Esophagus squamous epithelium (tissue), 5 donors: Measurements from ENCODE around the gene TIMM44. TPM values are rescaled to one million over a fixed set of nuclear protein-coding genes. Genes with fewer than 3 reads are reported as not detected.
"Not testable (repeated sequence)": the region's sequence is repeated elsewhere in the genome, so short reads cannot be mapped to it uniquely, and the experiment has no call there.

Experiments
- DNase-seq: peaks from one replicate; lab custom pipeline; 2025; lab: John Stamatoyannopoulos, UW
- H3K27ac ChIP-seq, 4 donors: fragments of 200-600 bp; sonication (generic); one replicate each; pipeline ENCODE4 v1.5.1; 2016 to 2019; ENCODE audit warnings: mild to moderate bottlenecking in 1 of 4
- H3K27me3 ChIP-seq, 4 donors: fragments of 200-600 bp; sonication (generic); 1 replicate in 3 of 4; 2 replicates in 1 of 4; pipeline versions ENCODE4 v1.5.1 to v1.6.0; 2017 to 2021; ENCODE audit warnings: antibody characterized with exemption in 1 of 4
- H3K36me3 ChIP-seq, 3 donors: fragments of 200-600 bp; sonication (generic); one replicate each; pipeline ENCODE4 v1.5.1; 2016 to 2019
- H3K4me1 ChIP-seq, 3 donors: fragments of 200-600 bp; sonication (generic); one replicate each; pipeline ENCODE4 v1.5.1; 2017 to 2019
- H3K4me3 ChIP-seq, 4 donors: fragments of 200-600 bp; sonication (generic); 1 replicate in 3 of 4; 2 replicates in 1 of 4; pipeline ENCODE4 v1.5.1; 2016 to 2019; ENCODE audit warnings: mild to moderate bottlenecking in 2 of 4, moderate library complexity in 1 of 4
- H3K9me3 ChIP-seq, 3 donors: fragments of 200-600 bp; sonication (generic); one replicate each; pipeline ENCODE4 v1.5.1; 2016 to 2019
- POLR2A ChIP-seq, 4 donors: fragments of 450-650 bp; IDR thresholded peaks; one replicate each; pipeline ENCODE4 v1.6.1; 2017; ENCODE audit warnings: antibody characterized with exemption in 4 of 4, mild to moderate bottlenecking in 4 of 4, moderate library complexity in 3 of 4
- WGBS, 2 donors: methylation state at CpG; one replicate each; pipeline ENCODE4 v1.1.5; 2018; 5-methylcytosine and 5-hydroxymethylcytosine counted together
- intact Hi-C: fragments of 100-400 bp; cut with DNase I; formaldehyde crosslinking; loops from one replicate; pipeline ENCODE4 v1.15.0; 2022
- total RNA-seq, 4 donors: library from RNA; depleted of rRNA; stranded (reverse); fragments of >200 nt; gene quantifications; one replicate each; pipeline ENCODE4 v1.1.0, GENCODE V29; 2016
- TF ChIP-seq, protein P1 (sequence below), 6 experiments: fragments of 450-650 bp in 4 of 6; fragments of 200-600 bp in 2 of 6; sonication (generic) in 2 of 6; IDR thresholded peaks; one replicate each; pipeline ENCODE4 v1.5.1; 2016 to 2019; ENCODE audit warnings: antibody characterized with exemption in 6 of 6, mild to moderate bottlenecking in 4 of 6, moderate library complexity in 4 of 6
- donor health status: DM: yes; HTN: yes; CAD: no.

TIMM44 gene
- total RNA-seq, 4 donors from 2014 or later, result 36.4 to 52.6 (median 45.5) TPM

DNA sequence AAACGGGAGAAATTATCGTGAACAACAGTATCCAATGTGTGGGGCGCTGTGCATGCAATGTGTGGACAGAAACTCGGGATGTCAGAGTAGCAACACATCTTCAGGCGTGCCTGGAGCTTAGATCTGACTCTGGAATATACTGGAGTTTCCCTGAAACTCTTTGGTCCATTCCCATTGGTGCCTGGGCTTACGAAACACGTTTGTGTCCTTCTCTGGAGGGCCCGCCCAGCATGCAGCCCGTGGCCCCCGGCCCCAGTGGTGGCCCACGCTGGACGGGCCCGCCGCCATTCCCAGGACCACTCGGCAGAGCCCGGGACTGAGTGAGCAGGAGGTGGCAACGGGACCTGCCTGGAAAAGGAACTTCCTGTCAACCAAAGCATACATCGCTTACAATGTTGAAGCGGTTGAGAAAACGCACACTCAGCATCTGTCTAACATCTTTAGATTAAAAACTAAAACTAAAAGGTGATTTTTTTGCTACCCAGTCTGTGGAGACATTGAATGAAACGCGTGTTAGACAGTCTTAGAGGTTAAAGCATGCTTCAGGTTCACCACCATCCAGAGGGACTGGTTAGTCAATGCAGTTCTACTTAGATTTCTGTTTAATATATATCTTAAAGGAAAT, 19.3 kb upstream of the TIMM44 start:
- peaks cover 16 to 97% (median 20%) of the 10 kb centered on the region in 3 donors for H3K36me3 ChIP-seq
- no peak for DNase-seq
- H3K27ac ChIP-seq, result no peak overlapping the region
- WGBS, 2 donors, result 81 to 85% methylated on average over 12 to 13 of the region's 22 CpGs
- no peak for TF ChIP-seq POLR2A (IDR thresholded peaks at IDR 0.05)
- TF ChIP-seq, protein P1, sequence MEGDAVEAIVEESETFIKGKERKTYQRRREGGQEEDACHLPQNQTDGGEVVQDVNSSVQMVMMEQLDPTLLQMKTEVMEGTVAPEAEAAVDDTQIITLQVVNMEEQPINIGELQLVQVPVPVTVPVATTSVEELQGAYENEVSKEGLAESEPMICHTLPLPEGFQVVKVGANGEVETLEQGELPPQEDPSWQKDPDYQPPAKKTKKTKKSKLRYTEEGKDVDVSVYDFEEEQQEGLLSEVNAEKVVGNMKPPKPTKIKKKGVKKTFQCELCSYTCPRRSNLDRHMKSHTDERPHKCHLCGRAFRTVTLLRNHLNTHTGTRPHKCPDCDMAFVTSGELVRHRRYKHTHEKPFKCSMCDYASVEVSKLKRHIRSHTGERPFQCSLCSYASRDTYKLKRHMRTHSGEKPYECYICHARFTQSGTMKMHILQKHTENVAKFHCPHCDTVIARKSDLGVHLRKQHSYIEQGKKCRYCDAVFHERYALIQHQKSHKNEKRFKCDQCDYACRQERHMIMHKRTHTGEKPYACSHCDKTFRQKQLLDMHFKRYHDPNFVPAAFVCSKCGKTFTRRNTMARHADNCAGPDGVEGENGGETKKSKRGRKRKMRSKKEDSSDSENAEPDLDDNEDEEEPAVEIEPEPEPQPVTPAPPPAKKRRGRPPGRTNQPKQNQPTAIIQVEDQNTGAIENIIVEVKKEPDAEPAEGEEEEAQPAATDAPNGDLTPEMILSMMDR (IDR thresholded peaks at IDR 0.05), result no peak
- no peaks in the 10 kb centered on the region for H3K4me1 ChIP-seq
- intact Hi-C loops, result no loop called here
- H3K4me3 ChIP-seq, result no peak overlapping the region
- H3K9me3 ChIP-seq, result no peaks in the 10 kb centered on the region
- H3K27me3 ChIP-seq, result no peaks in the 10 kb centered on the region

DNA sequence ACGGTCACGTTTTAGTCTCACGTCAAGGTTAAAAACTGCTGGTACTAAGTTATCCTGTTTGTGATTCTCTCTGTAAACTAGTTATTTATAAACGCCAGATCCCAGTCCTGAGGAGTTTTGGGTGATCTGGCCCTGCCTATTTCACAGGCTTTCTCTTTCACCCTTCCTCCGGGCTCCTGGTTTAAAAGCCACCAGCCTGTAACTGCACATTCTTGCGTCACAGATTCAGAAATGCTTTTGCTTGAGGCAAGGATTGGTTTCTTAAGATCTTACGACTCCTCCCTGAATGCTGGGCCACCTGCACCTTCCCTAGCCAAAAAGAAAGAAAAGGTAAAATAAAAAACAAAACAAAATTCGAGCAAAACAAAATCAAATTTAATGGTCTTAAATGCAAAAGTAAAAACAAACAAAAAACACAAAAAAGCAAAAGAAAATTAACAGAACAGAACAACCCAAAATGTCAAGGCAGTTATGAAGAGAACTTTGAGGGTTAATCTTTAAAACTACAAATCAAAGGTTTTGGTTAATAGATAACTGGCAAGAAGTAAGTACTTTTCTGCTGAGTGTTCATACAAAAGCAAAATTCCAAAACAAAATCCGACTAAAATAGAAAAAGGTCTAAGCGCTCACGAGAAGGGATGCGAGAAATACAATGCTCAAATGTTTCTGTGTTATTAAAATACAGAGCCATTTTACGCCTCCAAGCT, 18.6 kb upstream of the TIMM44 start:
- WGBS, 2 donors, result 74 to 81% methylated on average over 13 of the region's 13 CpGs
- peaks cover 10 to 95% (median 16%) of the 10 kb centered on the region in 3 donors for H3K36me3 ChIP-seq

DNA sequence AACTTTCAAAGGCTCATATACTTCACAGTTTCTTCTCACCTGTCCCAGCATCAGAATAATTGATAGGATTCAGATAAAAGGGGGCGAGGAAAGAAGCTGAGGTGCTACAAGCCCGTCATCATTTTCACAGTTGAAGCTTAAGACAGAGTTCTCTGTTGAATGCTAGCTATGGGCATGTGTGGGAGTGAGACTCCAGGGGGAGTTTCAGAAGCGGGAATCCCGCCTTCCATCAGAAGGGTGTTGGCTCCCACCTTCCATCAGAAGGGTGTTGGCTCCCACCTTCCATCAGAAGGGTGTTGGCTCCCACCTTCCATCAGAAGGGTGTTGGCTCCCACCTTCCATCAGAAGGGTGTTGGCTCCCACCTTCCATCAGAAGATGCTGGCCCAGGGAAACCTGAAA, 17.6 kb upstream of the TIMM44 start:
- DNase-seq, H3K27ac ChIP-seq, H3K9me3 ChIP-seq, H3K4me1 ChIP-seq, intact Hi-C loops, H3K27me3 ChIP-seq, H3K4me3 ChIP-seq: not testable (repeated sequence)
- WGBS, 2 donors, result 85 to 92% methylated on average over 4 of the region's 4 CpGs
- H3K36me3 ChIP-seq, result peaks cover 5 to 85% (median 9%) of the 10 kb centered on the region in 3 donors

More for the DNA sequence above, 18.6 kb upstream of the TIMM44 start:
- H3K27me3 ChIP-seq, result no peaks in the 10 kb centered on the region
- H3K4me1 ChIP-seq, result no peaks in the 10 kb centered on the region
- no peak overlapping the region for H3K27ac ChIP-seq
- H3K9me3 ChIP-seq, result no peaks in the 10 kb centered on the region
- TF ChIP-seq, protein P1 (IDR thresholded peaks at IDR 0.05), result no peak
- no peak for TF ChIP-seq POLR2A (IDR thresholded peaks at IDR 0.05)
- intact Hi-C loops, result no loop called here
- no peak for DNase-seq
- H3K4me3 ChIP-seq, result no peak overlapping the region

DNA sequence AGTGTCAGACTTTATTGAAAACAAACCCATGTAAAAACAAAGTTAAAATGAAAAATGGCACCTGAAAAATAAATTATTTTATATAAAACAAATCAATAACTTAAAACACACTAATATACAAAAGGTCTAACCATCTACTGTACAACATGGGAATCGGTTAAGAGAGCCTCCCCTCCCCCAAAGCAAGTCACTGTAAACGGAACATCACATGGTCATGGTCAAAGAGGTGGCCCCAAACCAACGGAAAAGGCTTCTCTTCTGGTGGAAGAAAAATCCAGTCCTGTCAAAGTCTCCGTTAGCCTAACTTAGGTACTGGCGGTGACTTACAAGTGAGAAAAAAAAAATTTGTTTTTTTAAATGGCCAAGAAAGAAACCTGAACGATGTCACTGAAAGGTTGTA, 15.7 kb upstream of the TIMM44 start:
- H3K36me3 ChIP-seq, result peaks cover 0 to 66% (median 5%) of the 10 kb centered on the region in 3 donors
- intact Hi-C loops, result no loop called here
- TF ChIP-seq POLR2A (IDR thresholded peaks at IDR 0.05), result no peak
- TF ChIP-seq, protein P1 (IDR thresholded peaks at IDR 0.05), result no peak
- no peaks in the 10 kb centered on the region for H3K4me1 ChIP-seq
- H3K4me3 ChIP-seq, result no peak overlapping the region
- WGBS, 2 donors, result 64 to 65% methylated on average over 6 of the region's 6 CpGs
- no peak overlapping the region for H3K27ac ChIP-seq
- DNase-seq, result no peak
- H3K27me3 ChIP-seq, result no peaks in the 10 kb centered on the region
- no peaks in the 10 kb centered on the region for H3K9me3 ChIP-seq

DNA sequence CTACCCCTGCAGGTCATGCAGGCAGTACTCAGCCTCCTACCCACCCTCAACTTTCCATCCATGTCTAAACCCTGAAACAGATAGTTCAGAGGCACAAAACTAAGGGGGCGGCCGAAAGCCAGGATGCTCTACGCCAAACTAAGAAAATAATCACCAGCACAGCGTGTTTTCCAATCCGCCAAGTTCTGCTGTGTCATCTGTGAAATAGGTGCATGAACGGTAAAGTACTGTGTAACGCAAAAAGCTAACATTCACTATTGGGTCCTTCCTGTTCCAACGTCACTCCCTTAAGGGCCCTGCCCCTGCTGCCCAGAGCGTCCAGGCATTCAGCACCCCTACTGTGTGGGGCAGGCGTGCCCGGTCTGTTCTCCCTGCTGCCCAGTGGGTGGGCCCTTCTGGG, 12.2 kb upstream of the TIMM44 start:
- DNase-seq, result no peak
- TF ChIP-seq, protein P1 (IDR thresholded peaks at IDR 0.05), result no peak
- no peak for TF ChIP-seq POLR2A (IDR thresholded peaks at IDR 0.05)
- intact Hi-C loops, result no loop called here

More for the DNA sequence above, 12.2 kb upstream of the TIMM44 start:
- peaks cover 0 to 31% (median 0%) of the 10 kb centered on the region in 3 donors for H3K36me3 ChIP-seq
- H3K4me1 ChIP-seq, result peaks cover 0 to 4% (median 0%) of the 10 kb centered on the region in 3 donors
- no peaks in the 10 kb centered on the region for H3K27me3 ChIP-seq
- H3K4me3 ChIP-seq, result no peak overlapping the region
- H3K9me3 ChIP-seq, result no peaks in the 10 kb centered on the region
- no peak overlapping the region for H3K27ac ChIP-seq
- WGBS, 2 donors, result 88 to 90% methylated on average over 10 to 11 of the region's 11 CpGs
